Heart left ventricle (tissue), 16 donors: Measurements from ENCODE around the gene KRTAP10-4. TPM values are rescaled to one million over a fixed set of nuclear protein-coding genes. Genes with fewer than 3 reads are reported as not detected.
"Not testable (repeated sequence)": the region's sequence is repeated elsewhere in the genome, so short reads cannot be mapped to it uniquely, and the experiment has no call there.

Experiments used
- ATAC-seq, 4 donors: fragments of 200-7000 bp; cut with Tn5 transposase; one replicate each; pipeline ENCODE4 v1.9.1; 2020 to 2022; ENCODE audit warnings: moderate library complexity in 4 of 4, mild to moderate bottlenecking in 3 of 4, moderate number of reproducible peaks in 1 of 4
- DNase-seq, 5 donors: peaks; one replicate each; pipeline ENCODE4 v3.0.0-alpha.2; 2020
- H3K27ac ChIP-seq, 12 donors: fragments of 200-600 bp; sonication (generic) in 4 of 12; one replicate each; pipeline versions ENCODE4 v1.5.0 to v1.8.0; 2016 to 2022; ENCODE audit warnings: mild to moderate bottlenecking in 2 of 12
- H3K27me3 ChIP-seq, 9 donors: fragments of 200-600 bp; sonication (generic) in 2 of 9; one replicate each; pipeline versions ENCODE4 v1.5.1 to v1.8.0; 2016 to 2022; ENCODE audit warnings: mild to moderate bottlenecking in 3 of 9
- H3K36me3 ChIP-seq, 9 donors: fragments of 200-600 bp; sonication (generic) in 2 of 9; one replicate each; pipeline versions ENCODE4 v1.5.0 to v1.8.0; 2018 to 2022; ENCODE audit warnings: mild to moderate bottlenecking in 2 of 9
- H3K4me1 ChIP-seq, 12 donors: fragments of 200-600 bp; sonication (generic) in 4 of 12; one replicate each; pipeline versions ENCODE4 v1.5.0 to v1.8.0; 2016 to 2022; ENCODE audit warnings: mild to moderate bottlenecking in 3 of 12
- H3K4me3 ChIP-seq, 12 donors: fragments of 200-600 bp; sonication (generic) in 4 of 12; one replicate each; pipeline versions ENCODE4 v1.5.0 to v1.8.0; 2017 to 2022; ENCODE audit warnings: mild to moderate bottlenecking in 9 of 12, moderate library complexity in 4 of 12
- H3K9me3 ChIP-seq, 12 donors: fragments of 200-600 bp; sonication (generic) in 4 of 12; one replicate each; pipeline versions ENCODE4 v1.5.0 to v1.8.0; 2016 to 2022; ENCODE audit warnings: mild to moderate bottlenecking in 1 of 12
- CTCF ChIP-seq, 12 donors: fragments of 200-600 bp; sonication (generic) in 4 of 12; IDR thresholded peaks; one replicate each; pipeline versions ENCODE4 v1.5.0 to v1.8.0; 2018 to 2022; ENCODE audit warnings: antibody characterized with exemption in 12 of 12, mild to moderate bottlenecking in 5 of 12
- POLR2A ChIP-seq, 2 donors: fragments of 450-650 bp; IDR thresholded peaks; one replicate each; pipeline ENCODE4 v1.6.1; 2017; ENCODE audit warnings: antibody characterized with exemption in 2 of 2, mild to moderate bottlenecking in 2 of 2, moderate library complexity in 2 of 2
- WGBS, 4 donors: extraction: QIAGEN DNeasy Blood & Tissue Kit in 2 of 4; methylation state at CpG; one replicate each; pipeline versions ENCODE4 v1.1.5 to v1.1.7; 2013 to 2018; 5-methylcytosine and 5-hydroxymethylcytosine counted together
- intact Hi-C, 10 donors: fragments of 100-400 bp; cut with DNase I; formaldehyde crosslinking; loops; one replicate each; pipeline versions ENCODE4 v1.11.1 to v1.14.2; 2022
- polyA plus RNA-seq, 2 donors: library from polyadenylated mRNA; stranded (reverse); fragments of 200-250 nt; gene quantifications; one replicate each; pipeline ENCODE4 v1.2.3, GENCODE V29; 2013
- total RNA-seq, 9 donors: library from RNA; depleted of rRNA in 2 of 9; stranded (reverse); fragments of >200 nt in 2 of 9; fragmentation: NEBNext Ultra II Directional in 3 of 9; extraction: Animal tissue kit (Norgen Biotek cat#: 25700) in 3 of 9; gene quantifications; one replicate each; pipeline versions ENCODE4 v1.1.0 to v1.2.4, GENCODE V29; 2016 to 2023
- donor health status: ischemic (EF 13 %, LVEDD 7.1; RV severe dilation, severe dysfunction).
- donor health status: healthy with polysubstance abuse.
- donor health status: DM: no; HTN: yes; CAD: no.
- donor health status: DM: no; HTN: no; CAD: no.
- donor health status: ischemic (EF 25% LVEDD 6.9; RV normal size, moderate dysfunction).
- donor health status: ischemic (EF 25% LVEDD 5.7; RV mildly dilated, moderate dysfunction).
- donor health status: healthy.
- donor health status: DM: yes; HTN: yes; CAD: no.
- donor health status: ischemic (EF 35%, LVEDD 5.7; RV mildly dilated, moderate dysfunction).
- donor health status: nonischemic (EF 11% LVEDD 7.7; RV severe dilation, severe dysfunction).
- donor health status: DM: yes; HTN: yes; CAD: no.
- donor health status: PGD.
- donor health status: ischemic (EF 29% LVEDD 5.4; RV normal size, mild dysfunction).
- donor health status: nonischemic (EF 23%, LVEDD 6.1; RV moderate dilation, normal function).

KRTAP10-4 gene
- total and polyA plus RNA-seq, 11 donors, result not detected

GRCh38 chr21:44595524-44595923 is 22.0 kb downstream of the KRTAP10-4 start:
- ATAC-seq (no peak), DNase-seq (no peak)
- Histone ChIP-seq H3K4me1 (peaks cover 0 to 9% (median 0%) of the 10 kb centered on the region in 12 donors), H3K27me3 (peaks cover 0 to 17% (median 0%) of the 10 kb centered on the region in 9 donors), H3K27ac (no peak overlapping the region), H3K36me3 (no peaks in the 10 kb centered on the region), H3K9me3 (peaks cover 0 to 5% (median 0%) of the 10 kb centered on the region in 12 donors), H3K4me3 (no peak overlapping the region)
- 70 to 85% (median 81%) methylated on average over 6 of the region's 6 CpGs for WGBS, 4 donors
- TF ChIP-seq CTCF (IDR thresholded peaks at IDR 0.05), result no peak
- TF ChIP-seq POLR2A (IDR thresholded peaks at IDR 0.05), result no peak
- intact Hi-C loops, result no loop called here

GRCh38 chr21:44596068-44596725 is 22.7 kb downstream of the KRTAP10-4 start:
- Histone ChIP-seq H3K36me3 (no peaks in the 10 kb centered on the region), H3K27ac (no peak overlapping the region), H3K4me3 (no peak overlapping the region), H3K9me3 (peaks cover 0 to 5% (median 0%) of the 10 kb centered on the region in 12 donors), H3K4me1 (peaks cover 0 to 9% (median 0%) of the 10 kb centered on the region in 12 donors), H3K27me3 (peaks cover 0 to 17% (median 0%) of the 10 kb centered on the region in 9 donors)
- DNase-seq (no peak), ATAC-seq (no peak)
- WGBS, 4 donors, result 67 to 82% (median 78%) methylated on average over 9 of the region's 9 CpGs
- intact Hi-C loops, result no loop called here
- TF ChIP-seq CTCF (IDR thresholded peaks at IDR 0.05) (no peak), POLR2A (IDR thresholded peaks at IDR 0.05) (no peak)

- no peak for DNase-seq
- Histone ChIP-seq H3K4me1 (peaks cover 0 to 6% (median 0%) of the 10 kb centered on the region in 12 donors), H3K27ac (no peak overlapping the region), H3K27me3 (peaks cover 0 to 22% (median 0%) of the 10 kb centered on the region in 9 donors), H3K36me3 (no peaks in the 10 kb centered on the region), H3K4me3 (no peak overlapping the region), H3K9me3 (peaks cover 0 to 5% (median 0%) of the 10 kb centered on the region in 12 donors)
- TF ChIP-seq CTCF (IDR thresholded peaks at IDR 0.05) (no peak), POLR2A (IDR thresholded peaks at IDR 0.05) (no peak)
- 55 to 59% (median 55%) methylated on average over 11 of the region's 11 CpGs for WGBS, 4 donors
- no peak for ATAC-seq
- intact Hi-C loops, result no loop called here
Measured at GRCh38 chr21:44598061-44598460, 24.5 kb downstream of the KRTAP10-4 start.

- no peak overlapping the region for H3K27ac ChIP-seq
- intact Hi-C loops, result no loop called here
- TF ChIP-seq POLR2A (IDR thresholded peaks at IDR 0.05), result no peak
- TF ChIP-seq CTCF (IDR thresholded peaks at IDR 0.05), result no peak
Measured at GRCh38 chr21:44599264-44600029, 25.9 kb downstream of the KRTAP10-4 start.

GRCh38 chr21:44600118-44600978 is 26.8 kb downstream of the KRTAP10-4 start, which contains the start of gene KRTAP10-7:
Gene KRTAP10-7, plus strand, starts transcription at chr21:44600597. Its CDS starts 25 bp downstream, at chr21:44600622.
- WGBS, 4 donors, result 66 to 83% (median 75%) methylated on average over 14 to 23 of the region's 23 CpGs
- peak in 2 of 4 donors; percentile 31 to 66 for ATAC-seq
- H3K27me3 ChIP-seq, result peaks cover 0 to 24% (median 0%) of the 10 kb centered on the region in 9 donors
- H3K36me3 ChIP-seq, H3K4me3 ChIP-seq, H3K27ac ChIP-seq, intact Hi-C loops, DNase-seq, H3K9me3 ChIP-seq, H3K4me1 ChIP-seq: not testable (repeated sequence)

More at GRCh38 chr21:44599264-44600029, 25.9 kb downstream of the KRTAP10-4 start:
- 75 to 88% (median 78%) methylated on average over 8 of the region's 8 CpGs for WGBS, 4 donors
- H3K9me3 ChIP-seq, result peaks cover 0 to 5% (median 0%) of the 10 kb centered on the region in 12 donors
- H3K27me3 ChIP-seq, result peaks cover 0 to 24% (median 0%) of the 10 kb centered on the region in 9 donors
- H3K4me3 ChIP-seq, result no peak overlapping the region
- H3K36me3 ChIP-seq, result no peaks in the 10 kb centered on the region
- H3K4me1 ChIP-seq, result no peaks in the 10 kb centered on the region
- no peak for DNase-seq
- ATAC-seq, result no peak

- H3K9me3 ChIP-seq, H3K4me3 ChIP-seq, H3K4me1 ChIP-seq, DNase-seq, H3K27ac ChIP-seq, intact Hi-C loops, H3K36me3 ChIP-seq: not testable (repeated sequence)
- ATAC-seq, result peak in 2 of 4 donors; percentile 33 to 35
- WGBS, 4 donors, result 71 to 81% (median 73%) methylated on average over 5 to 10 of the region's 10 CpGs
- peaks cover 0 to 24% (median 0%) of the 10 kb centered on the region in 9 donors for H3K27me3 ChIP-seq
Measured at GRCh38 chr21:44601091-44601490, 27.6 kb downstream of the KRTAP10-4 start.
